Astrocyte of the spinal cord (primary cell): ENCODE results near the gene VSX1.

Experiments used
- DNase-seq: peaks from one replicate; pipeline ENCODE4 v3.0.0; 2011; ENCODE audit warnings: low read depth, low spot score
- H3K4me3 ChIP-seq: 2 replicates; pipeline ENCODE4 v1.5.1; 2011; ENCODE audit warnings: low read depth, mild to moderate bottlenecking, low read length, moderate library complexity
- in situ Hi-C: cut with HindIII; loops from 2 replicates; pipeline ENCODE4 v1.10.0; 2017; ENCODE audit warnings: low sequenced_read_pairs
- TF ChIP-seq, protein P1 (sequence below): IDR thresholded peaks from 2 replicates; pipeline ENCODE4 v1.5.1; 2012; ENCODE audit warnings: low read depth, mild to moderate bottlenecking, low read length, inconsistent platforms

Gene VSX1

DNA sequence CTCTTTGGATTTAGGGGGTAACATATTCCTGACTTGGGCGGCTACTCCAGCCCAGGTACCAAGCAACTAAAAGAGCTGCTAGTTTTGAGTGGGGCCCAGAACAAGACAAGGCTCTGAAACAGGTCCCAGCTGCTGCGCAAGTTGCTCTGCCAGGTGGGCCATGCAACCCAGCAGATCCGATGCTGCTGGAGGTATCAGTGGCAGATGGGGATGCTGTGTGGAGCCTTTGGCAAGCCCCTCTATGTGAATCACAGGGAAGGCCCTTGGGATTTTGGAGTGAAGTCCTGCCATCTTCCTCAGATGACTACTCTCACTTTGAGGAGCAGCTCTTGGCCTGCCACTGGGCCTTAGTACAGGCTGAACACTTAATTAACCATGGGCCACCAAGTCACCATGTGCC lies 43.7 kb upstream of the VSX1 start:
- in situ Hi-C loops: no loop called here
- no peak overlapping the region for H3K4me3 ChIP-seq
- TF ChIP-seq, protein P1, sequence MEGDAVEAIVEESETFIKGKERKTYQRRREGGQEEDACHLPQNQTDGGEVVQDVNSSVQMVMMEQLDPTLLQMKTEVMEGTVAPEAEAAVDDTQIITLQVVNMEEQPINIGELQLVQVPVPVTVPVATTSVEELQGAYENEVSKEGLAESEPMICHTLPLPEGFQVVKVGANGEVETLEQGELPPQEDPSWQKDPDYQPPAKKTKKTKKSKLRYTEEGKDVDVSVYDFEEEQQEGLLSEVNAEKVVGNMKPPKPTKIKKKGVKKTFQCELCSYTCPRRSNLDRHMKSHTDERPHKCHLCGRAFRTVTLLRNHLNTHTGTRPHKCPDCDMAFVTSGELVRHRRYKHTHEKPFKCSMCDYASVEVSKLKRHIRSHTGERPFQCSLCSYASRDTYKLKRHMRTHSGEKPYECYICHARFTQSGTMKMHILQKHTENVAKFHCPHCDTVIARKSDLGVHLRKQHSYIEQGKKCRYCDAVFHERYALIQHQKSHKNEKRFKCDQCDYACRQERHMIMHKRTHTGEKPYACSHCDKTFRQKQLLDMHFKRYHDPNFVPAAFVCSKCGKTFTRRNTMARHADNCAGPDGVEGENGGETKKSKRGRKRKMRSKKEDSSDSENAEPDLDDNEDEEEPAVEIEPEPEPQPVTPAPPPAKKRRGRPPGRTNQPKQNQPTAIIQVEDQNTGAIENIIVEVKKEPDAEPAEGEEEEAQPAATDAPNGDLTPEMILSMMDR: no peak
- DNase-seq: no peak

GRCh38 chr20:25120920-25121319 lies 39.0 kb upstream of the VSX1 start:
- H3K4me3 ChIP-seq: no peak overlapping the region
- in situ Hi-C loops: no loop called here
- no peak for DNase-seq
- TF ChIP-seq, protein P1: no peak

- no peak for DNase-seq
- TF ChIP-seq, protein P1: no peak
- in situ Hi-C loops: no loop called here
- no peak overlapping the region for H3K4me3 ChIP-seq
These were observed 38.5 kb upstream of the VSX1 start for GRCh38 chr20:25120457-25120856.

DNA sequence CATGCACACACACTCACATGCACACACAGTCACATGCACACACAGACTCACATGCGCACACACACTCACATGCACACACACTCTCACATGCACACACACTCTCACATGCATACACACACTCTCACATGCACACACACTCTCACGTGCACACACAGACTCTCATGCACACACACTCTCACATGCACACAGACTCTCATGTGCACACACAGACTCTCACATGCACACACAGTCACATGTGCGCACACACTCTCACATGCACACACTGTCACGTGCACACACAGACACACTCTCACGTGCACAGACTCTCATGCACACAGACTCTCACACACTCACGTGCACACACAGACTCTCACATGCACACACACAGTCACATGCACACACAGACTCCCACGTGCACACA lies 36.6 kb upstream of the VSX1 start:
- DNase-seq: no peak
- no peak overlapping the region for H3K4me3 ChIP-seq
- in situ Hi-C loops: no loop called here
- TF ChIP-seq, protein P1: no peak

- in situ Hi-C loops: no loop called here
- TF ChIP-seq, protein P1: no peak
- H3K4me3 ChIP-seq: no peak overlapping the region
- DNase-seq: no peak
These were observed 36.0 kb upstream of the VSX1 start for GRCh38 chr20:25117990-25118389.

DNA sequence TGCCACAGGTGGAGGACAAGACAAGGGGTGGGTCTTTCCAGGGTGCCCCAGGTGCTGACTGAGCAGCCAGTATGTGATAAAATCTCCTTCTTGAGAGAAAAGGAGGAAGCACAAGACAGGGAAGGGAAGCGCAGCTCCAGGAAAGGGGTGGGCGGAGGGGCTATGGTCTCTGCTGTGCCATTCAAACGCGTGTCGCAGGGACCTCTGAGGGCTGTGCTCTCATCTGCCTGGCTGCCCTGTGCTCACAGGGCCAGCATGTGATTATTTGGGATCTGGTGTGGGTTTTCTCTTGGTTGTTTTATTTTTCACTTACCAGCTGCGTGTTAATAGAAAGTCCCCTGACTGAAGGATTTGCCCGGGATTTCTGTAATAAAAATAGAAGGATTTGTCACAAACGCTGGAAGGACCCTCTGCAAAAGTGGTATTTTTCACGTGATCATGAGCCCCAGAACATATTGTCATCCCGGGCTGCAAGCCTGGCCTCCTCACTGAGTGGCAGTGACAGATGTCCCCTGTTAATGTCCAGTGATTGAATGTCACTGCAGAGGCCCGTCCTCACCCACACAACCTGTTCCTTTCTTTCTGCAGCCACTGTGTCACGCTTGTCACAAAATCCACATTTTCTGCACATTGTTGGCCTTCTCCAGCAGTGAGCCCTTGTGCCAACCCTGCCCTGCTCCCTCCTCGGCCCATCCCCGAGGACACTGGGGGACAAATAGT lies 35.0 kb upstream of the VSX1 start:
- in situ Hi-C loops: no loop called here
- TF ChIP-seq, protein P1: no peak
- DNase-seq: no peak
- H3K4me3 ChIP-seq: no peak overlapping the region
